GM19438 (cell line): ENCODE data around the gene OXCT2.

Experiments
- ATAC-seq: cut with Tn5 transposase; IDR thresholded peaks from one replicate; pipeline ENCODE4 v1.9.1; 2021; ENCODE audit warnings: low read depth; ENCODE audit not compliant: unreplicated experiment

OXCT2 gene

GRCh38 chr1:39738622-39739366, 32.4 kb downstream of the OXCT2 start, which contains the start of gene PPIE:
TSS of gene PPIE (plus strand) at chr1:39738882. CDS start at chr1:39738901, 19 bp downstream.
- ATAC-seq: peak; percentile 83

DNA sequence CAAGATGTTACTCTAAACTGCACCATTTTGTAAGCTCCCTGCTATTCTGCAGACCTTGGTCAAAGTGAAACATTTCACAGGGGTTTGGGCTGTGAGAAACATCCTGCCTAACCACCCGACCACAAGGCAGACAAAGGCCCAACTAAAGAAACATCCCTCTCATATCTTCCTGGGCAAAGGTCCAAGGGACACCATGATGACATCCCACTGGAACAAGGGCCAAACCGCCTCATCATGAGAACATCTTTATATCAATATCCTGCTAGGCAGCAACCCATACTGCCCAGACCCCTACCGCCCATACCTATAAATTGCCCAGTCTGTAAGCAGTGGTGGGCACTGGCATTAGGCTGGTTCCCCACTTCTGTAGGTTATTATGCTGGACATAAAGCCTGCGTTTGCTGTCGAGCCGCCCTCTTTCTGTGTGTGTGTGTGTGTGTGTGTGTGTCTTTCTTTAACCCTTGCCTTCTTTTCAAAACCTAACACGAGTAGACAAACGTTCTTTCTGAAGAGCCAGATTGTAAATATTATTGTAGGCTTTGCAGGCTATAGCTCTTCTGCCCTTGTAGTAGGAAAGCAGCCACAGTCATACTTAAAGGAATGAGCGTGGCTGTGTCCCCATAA, 33.5 kb downstream of the OXCT2 start:
- no peak for ATAC-seq

GRCh38 chr1:39735731-39736130, 35.4 kb downstream of the OXCT2 start:
- no peak for ATAC-seq

DNA sequence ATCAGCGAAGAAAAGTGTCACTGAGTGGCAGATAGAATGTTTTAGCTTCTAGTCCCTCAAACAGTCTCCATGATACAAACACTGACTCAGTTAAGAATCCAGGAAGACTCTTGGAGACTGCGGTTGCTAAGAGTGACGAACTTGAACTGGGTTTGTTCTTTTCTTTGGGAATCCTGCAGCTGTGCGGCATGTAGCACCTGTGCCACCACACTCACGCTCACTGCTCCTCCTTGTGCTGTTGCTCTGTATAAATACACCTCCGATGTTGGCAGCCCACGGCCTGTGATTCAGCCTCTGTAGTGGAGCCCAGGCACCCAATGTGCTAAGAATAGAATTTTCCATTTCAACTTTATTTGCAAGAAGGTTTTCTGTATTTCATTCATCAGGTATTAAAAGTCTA, 38.0 kb downstream of the OXCT2 start:
- no peak for ATAC-seq

DNA sequence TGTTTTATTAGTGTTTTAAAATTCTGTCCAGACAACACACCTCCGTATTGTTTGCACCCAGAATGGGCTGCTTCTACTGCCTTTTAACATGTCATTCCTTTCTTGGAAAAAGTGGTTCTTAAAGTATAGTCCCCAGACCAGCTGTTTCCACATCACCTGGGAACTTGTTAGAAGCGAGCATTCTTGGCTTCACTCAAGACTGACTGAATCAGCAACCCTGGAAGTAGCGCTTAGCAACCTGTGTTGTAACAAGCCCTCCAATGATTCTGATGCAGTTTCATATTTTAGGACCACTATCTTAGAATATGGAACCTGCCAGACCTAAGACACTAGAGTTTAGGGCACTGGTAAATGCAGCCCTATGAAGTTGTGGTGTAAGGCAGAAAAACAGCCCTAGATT, 38.4 kb downstream of the OXCT2 start:
- ATAC-seq: no peak

DNA sequence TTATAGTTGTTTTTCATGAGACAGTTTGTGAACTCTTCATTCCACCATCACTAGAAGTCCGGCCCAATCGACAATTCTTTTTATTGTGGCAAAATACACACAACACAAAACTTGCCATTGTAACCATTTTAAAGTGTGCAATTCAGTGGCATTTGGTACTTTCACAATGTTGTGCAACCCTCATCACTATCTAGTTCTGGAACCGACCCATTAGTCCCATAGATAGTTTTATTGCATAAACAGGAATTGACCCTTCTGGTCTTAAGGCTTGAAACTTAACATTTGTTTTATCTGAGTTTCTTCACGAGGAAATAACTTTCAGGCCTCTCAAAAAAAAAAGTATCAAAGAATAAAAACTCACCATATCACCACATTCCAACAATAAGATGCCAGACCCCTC, 41.3 kb downstream of the OXCT2 start:
- ATAC-seq: no peak

DNA sequence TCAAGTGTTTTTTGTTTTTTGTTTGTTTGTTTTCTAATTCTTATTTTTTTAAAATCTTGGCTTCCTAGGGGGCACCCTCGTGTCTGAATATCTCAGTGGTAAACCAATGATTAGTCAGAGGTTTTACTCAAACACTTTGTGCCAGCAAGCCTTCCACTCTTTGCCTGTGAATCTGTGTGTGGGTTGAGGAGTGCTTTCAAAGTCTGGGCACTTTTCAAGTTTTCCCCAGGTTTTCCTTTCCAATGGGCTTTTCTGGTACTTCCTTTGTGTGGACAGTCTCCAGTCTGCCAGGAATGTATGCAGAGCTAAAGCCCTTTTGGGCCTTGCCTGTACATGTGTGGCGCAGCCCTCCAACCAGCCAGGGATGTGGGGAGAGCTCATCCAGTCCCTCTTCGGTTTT, 42.1 kb downstream of the OXCT2 start:
- no peak for ATAC-seq

GRCh38 chr1:39727932-39728317, 43.2 kb downstream of the OXCT2 start:
- no peak for ATAC-seq

GRCh38 chr1:39727221-39727931, 43.8 kb downstream of the OXCT2 start:
- ATAC-seq: no peak

DNA sequence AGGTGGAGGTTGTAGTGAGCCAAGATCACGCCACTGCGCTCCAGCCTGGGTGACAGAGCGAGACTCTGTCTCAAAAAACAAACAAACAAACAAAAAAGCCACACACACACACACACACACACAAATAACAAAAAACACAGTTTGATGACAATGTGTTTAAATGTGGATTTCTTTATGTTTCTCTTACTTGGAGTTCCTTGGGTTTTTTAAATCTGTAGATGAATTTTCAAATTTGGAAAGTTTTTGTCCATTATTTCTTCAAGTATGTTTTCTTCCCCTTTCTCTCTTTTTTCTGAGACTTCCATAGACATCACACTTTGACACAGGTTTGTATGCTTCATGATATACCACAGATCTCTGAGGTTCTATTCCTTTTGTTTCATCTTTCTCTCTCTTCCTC, 44.5 kb downstream of the OXCT2 start:
- ATAC-seq: no peak

DNA sequence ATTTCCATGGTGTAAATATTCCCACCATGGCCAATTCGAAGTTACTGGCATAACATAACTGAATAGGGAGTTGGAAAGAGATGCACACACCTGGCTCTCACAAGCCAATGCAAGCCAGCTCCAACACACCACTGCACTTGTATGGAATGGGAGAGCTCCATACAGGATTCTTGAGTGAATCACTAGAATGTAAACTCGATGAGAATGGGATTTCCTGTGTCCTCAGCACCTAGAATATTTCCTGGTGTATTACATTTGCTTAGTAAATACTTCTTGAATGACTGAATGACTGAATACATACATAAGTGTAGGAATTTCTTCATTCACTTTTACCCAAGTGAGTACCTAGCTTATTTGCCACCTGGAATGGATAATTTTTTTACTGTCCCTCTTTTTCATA, 48.7 kb downstream of the OXCT2 start:
- ATAC-seq: no peak

DNA sequence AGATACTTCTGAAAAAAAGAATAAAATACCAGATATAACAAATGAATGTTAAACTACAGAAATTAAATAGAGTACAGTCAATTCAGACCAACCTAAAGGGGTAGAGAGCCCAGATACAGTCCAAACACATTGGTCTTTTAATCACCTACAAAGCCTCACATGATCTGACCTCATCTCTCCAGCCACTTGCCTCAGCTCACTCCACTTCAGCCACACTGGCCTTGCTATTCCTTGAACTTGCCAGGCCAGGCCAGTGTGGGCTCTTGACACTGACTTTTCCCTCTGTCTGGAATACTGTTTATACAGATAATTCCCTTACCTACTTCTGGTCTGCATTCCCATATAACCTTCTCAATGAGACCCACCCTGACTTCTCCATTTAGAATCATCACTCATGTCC, 49.5 kb downstream of the OXCT2 start:
- no peak for ATAC-seq

- no peak for ATAC-seq
Observed at GRCh38 chr1:39720094-39720999, 50.8 kb downstream of the OXCT2 start.
